Hepatocyte (in vitro differentiated cells): ENCODE measurements around the gene MICALL1. TPM values are rescaled to one million over a fixed set of nuclear protein-coding genes. Genes with fewer than 3 reads are reported as not detected.

Source experiments
- DNase-seq: peaks from one replicate; pipeline ENCODE4 v3.0.0-alpha.2; 2016; ENCODE audit warnings: low spot score
- H2AFZ ChIP-seq: fragments of 200-600 bp; sonication (generic); 2 replicates; pipeline ENCODE4 v1.6.0; 2016; ENCODE audit warnings: antibody characterized with exemption, mild to moderate bottlenecking
- H3K27ac ChIP-seq: fragments of 200-600 bp; sonication (generic); 2 replicates; pipeline ENCODE4 v1.5.1; 2016; ENCODE audit warnings: mild to moderate bottlenecking
- H3K27me3 ChIP-seq: fragments of 200-600 bp; sonication (generic); 2 replicates; pipeline ENCODE4 v1.6.1; 2016
- H3K36me3 ChIP-seq: fragments of 200-600 bp; sonication (generic); replicated peaks from 2 replicates; pipeline ENCODE4 v1.5.1; 2016; ENCODE audit warnings: low read depth; ENCODE audit not compliant: insufficient read depth
- H3K4me1 ChIP-seq: fragments of 200-600 bp; sonication (generic); 2 replicates; pipeline ENCODE4 v1.5.1; 2016; ENCODE audit warnings: mild to moderate bottlenecking, moderate library complexity; ENCODE audit not compliant: insufficient read depth
- H3K4me2 ChIP-seq: fragments of 200-600 bp; sonication (generic); 2 replicates; pipeline ENCODE4 v1.6.0; 2016
- H3K4me3 ChIP-seq: fragments of 200-600 bp; sonication (generic); 2 replicates; pipeline ENCODE4 v1.5.1; 2016; ENCODE audit warnings: mild to moderate bottlenecking
- H3K79me2 ChIP-seq: fragments of 200-600 bp; sonication (generic); 2 replicates; pipeline ENCODE4 v1.6.0; 2017; ENCODE audit warnings: mild to moderate bottlenecking
- H3K9me2 ChIP-seq: fragments of 200-600 bp; sonication (generic); replicated peaks from 2 replicates; pipeline ENCODE4 v1.6.0; 2017; ENCODE audit warnings: mild to moderate bottlenecking; ENCODE audit not compliant: insufficient read depth
- H3K9me3 ChIP-seq: fragments of 200-600 bp; sonication (generic); 2 replicates; pipeline ENCODE4 v1.5.1; 2016; ENCODE audit warnings: low read depth, mild to moderate bottlenecking
- H4K20me1 ChIP-seq: fragments of 200-600 bp; sonication (generic); 2 replicates; pipeline ENCODE4 v1.6.0; 2016; ENCODE audit warnings: mild to moderate bottlenecking; ENCODE audit not compliant: insufficient read depth, poor library complexity, severe bottlenecking
- EZH2 ChIP-seq: fragments of 200-600 bp; sonication (generic); IDR thresholded peaks from 2 replicates; pipeline ENCODE4 v1.6.1; 2016; ENCODE audit warnings: antibody characterized with exemption, mild to moderate bottlenecking, borderline replicate concordance
- EZH2phosphoT487 ChIP-seq: fragments of 200-600 bp; sonication (generic); IDR thresholded peaks from one replicate; pipeline ENCODE4 v1.6.1; 2018; ENCODE audit warnings: antibody characterized with exemption, mild to moderate bottlenecking, low read depth, moderate library complexity; ENCODE audit not compliant: unreplicated experiment, severe bottlenecking
- WGBS: methylation state at CpG from one replicate; pipeline ENCODE4 v1.1.6; 2016; ENCODE audit warnings: low lambda C conversion rate; ENCODE audit errors: missing lambda C conversion rate; 5-methylcytosine and 5-hydroxymethylcytosine counted together
- polyA plus RNA-seq: library from polyadenylated mRNA; unstranded; fragments of >200 nt; fragmentation: Nextera tagmentation; extraction: Ambion mirVana; gene quantifications from 2 replicates; pipeline ENCODE4 v1.2.1, GENCODE V29; 2016
- total RNA-seq: library from RNA; depleted of rRNA; stranded (reverse); fragments of >200 nt; gene quantifications from 2 replicates; pipeline ENCODE4 v1.2.3, GENCODE V29; 2014
- TF ChIP-seq, protein P1 (sequence below): fragments of 200-600 bp; sonication (generic); IDR thresholded peaks from 2 replicates; pipeline ENCODE4 v1.5.1; 2016; ENCODE audit warnings: antibody characterized with exemption, mild to moderate bottlenecking; ENCODE audit not compliant: poor library complexity

Gene MICALL1
- total and polyA plus RNA-seq, 2 experiments from 2014 or later: 15.0 to 26.1 TPM

GRCh38 chr22:37979782-37980181 lies 73.7 kb downstream of the MICALL1 start:
- Histone ChIP-seq H3K79me2 (no peaks in the 10 kb centered on the region), H3K27me3 (peaks cover 33% of the 10 kb centered on the region), H3K36me3 (no peaks in the 10 kb centered on the region), H3K9me2 (no peaks in the 10 kb centered on the region), H4K20me1 (peaks cover 4% of the 10 kb centered on the region), H3K27ac (no peak overlapping the region), H3K9me3 (no peaks in the 10 kb centered on the region), H3K4me3 (no peak overlapping the region), H3K4me1 (peaks cover 5% of the 10 kb centered on the region), H2AFZ (no peak overlapping the region), H3K4me2 (no peak overlapping the region)
- TF ChIP-seq, protein P1, sequence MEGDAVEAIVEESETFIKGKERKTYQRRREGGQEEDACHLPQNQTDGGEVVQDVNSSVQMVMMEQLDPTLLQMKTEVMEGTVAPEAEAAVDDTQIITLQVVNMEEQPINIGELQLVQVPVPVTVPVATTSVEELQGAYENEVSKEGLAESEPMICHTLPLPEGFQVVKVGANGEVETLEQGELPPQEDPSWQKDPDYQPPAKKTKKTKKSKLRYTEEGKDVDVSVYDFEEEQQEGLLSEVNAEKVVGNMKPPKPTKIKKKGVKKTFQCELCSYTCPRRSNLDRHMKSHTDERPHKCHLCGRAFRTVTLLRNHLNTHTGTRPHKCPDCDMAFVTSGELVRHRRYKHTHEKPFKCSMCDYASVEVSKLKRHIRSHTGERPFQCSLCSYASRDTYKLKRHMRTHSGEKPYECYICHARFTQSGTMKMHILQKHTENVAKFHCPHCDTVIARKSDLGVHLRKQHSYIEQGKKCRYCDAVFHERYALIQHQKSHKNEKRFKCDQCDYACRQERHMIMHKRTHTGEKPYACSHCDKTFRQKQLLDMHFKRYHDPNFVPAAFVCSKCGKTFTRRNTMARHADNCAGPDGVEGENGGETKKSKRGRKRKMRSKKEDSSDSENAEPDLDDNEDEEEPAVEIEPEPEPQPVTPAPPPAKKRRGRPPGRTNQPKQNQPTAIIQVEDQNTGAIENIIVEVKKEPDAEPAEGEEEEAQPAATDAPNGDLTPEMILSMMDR: no peak
- TF ChIP-seq EZH2 (no peak), EZH2phosphoT487 (no peak)
- DNase-seq: no peak
- 74% methylated on average over 7 of the region's 8 CpGs for WGBS

DNA sequence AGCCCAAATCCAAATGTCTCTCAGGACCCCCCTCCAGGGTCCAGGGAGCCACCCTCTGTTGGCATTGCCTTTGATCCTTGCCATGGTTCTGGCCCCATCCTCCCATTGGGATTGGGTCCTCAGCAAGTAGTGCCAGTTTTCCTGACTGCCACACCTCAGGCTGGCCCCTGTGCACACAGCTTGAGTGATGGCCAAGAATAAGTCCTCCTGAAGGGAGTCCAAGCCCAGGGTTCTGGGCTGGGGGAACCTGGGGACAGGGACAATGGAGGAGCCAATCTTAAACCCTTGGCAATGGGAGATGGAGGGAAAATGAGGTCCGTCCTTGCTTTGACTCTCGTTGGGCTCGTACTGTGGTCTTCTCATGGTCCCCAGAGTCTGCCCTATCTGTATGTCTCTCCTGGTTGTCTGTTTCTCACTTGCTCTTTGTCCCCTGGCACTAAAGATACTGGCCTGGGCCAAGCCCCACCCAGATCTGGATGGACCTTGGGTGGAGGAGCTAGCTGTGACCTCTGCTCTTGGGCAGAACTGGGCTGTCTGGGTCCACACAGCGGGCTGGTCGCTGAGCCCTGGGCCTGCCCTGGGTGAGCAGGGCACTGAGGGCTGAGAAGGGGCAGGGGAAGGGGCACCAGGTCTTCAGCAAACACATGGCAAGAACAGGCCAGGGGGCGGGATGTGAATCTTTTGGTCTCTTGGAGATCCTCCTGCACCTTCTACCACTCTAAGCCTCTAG lies 75.3 kb downstream of the MICALL1 start:
- Histone ChIP-seq H2AFZ (no peak overlapping the region), H3K4me1 (peaks cover 5% of the 10 kb centered on the region), H3K9me2 (no peaks in the 10 kb centered on the region), H3K4me2 (no peak overlapping the region), H3K4me3 (no peak overlapping the region), H4K20me1 (peaks cover 4% of the 10 kb centered on the region), H3K79me2 (no peaks in the 10 kb centered on the region), H3K9me3 (no peaks in the 10 kb centered on the region), H3K27me3 (peaks cover 37% of the 10 kb centered on the region), H3K27ac (no peak overlapping the region), H3K36me3 (no peaks in the 10 kb centered on the region)
- 94% methylated on average over 6 of the region's 6 CpGs for WGBS
- no peak for DNase-seq
- TF ChIP-seq, protein P1: no peak
- TF ChIP-seq EZH2 (no peak), EZH2phosphoT487 (no peak)

DNA sequence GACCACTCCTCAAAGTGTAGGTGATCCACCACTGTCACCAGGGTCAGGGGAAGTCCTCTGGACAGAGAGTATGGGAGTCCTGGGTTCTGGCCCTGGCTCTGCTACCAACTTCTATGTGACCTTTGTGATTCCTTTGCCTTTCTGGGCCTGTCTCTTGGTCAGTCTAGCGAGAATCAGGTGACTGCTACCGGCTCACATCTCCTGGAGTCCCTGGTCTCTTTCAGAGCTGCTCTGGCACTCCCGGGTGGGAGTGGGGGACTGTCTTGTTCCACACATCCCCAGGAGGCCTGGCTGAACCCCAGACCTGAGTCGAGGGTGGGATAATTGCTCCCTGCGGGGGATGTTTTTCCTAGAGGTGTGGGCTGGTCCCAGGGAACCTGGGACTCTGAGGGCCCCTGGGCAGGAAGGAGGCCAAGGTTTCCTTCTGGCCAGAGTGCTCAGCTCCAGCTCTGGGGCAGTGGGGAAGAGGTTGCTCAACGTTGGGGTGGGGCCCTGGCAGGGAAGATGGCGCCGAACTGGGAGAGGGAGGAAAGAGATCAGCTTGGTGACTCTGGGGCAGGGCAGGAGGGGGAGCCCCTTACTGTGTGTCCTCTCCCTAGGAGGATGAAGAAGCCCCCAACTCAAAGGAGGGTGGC lies 76.2 kb downstream of the MICALL1 start:
- 83% methylated on average over 8 of the region's 8 CpGs for WGBS
- no peak for DNase-seq
- peaks cover 37% of the 10 kb centered on the region for H3K27me3 ChIP-seq
- H3K4me3 ChIP-seq: no peak overlapping the region
- H3K4me2 ChIP-seq: no peak overlapping the region
- H3K79me2 ChIP-seq: no peaks in the 10 kb centered on the region
- H3K36me3 ChIP-seq: no peaks in the 10 kb centered on the region
- no peaks in the 10 kb centered on the region for H3K9me3 ChIP-seq
- H3K27ac ChIP-seq: no peak overlapping the region
- H4K20me1 ChIP-seq: peaks cover 4% of the 10 kb centered on the region
- H3K9me2 ChIP-seq: no peaks in the 10 kb centered on the region
- TF ChIP-seq EZH2phosphoT487 (no peak), EZH2 (no peak)
- TF ChIP-seq, protein P1: no peak
- no peak overlapping the region for H2AFZ ChIP-seq
- peaks cover 5% of the 10 kb centered on the region for H3K4me1 ChIP-seq
